GM12878 (cell line): ENCODE results near the gene PSMB5. TPM values are rescaled to one million over a fixed set of nuclear protein-coding genes. Genes with fewer than 3 reads are reported as not detected.

Experiments
- ATAC-seq: fragments of 200-7000 bp; cut with Tn5 transposase; 3 replicates; pipeline ENCODE4 v1.9.1; 2020; ENCODE audit warnings: mild to moderate bottlenecking, moderate library complexity
- BruUV-seq: library from RNA; stranded (reverse); fragments of 400-500 nt; replicated peaks from 2 replicates; lab custom pipeline; 2021; lab: Mats Ljungman, UMichigan
- CTCF ChIA-PET: fragments of 300-600 bp; sonication (Branson Sonifier 250); formaldehyde crosslinking; extraction: SDS; loops from one replicate; lab custom pipeline; 2021; ENCODE audit warnings: inconsistent platforms; lab: Yijun Ruan, JAX
- POLR2A ChIA-PET: fragments of 350-600 bp; formaldehyde crosslinking; extraction: SDS; loops from one replicate; lab custom pipeline; 2021; ENCODE audit warnings: inconsistent platforms; lab: Charles Lee
- RAD21 ChIA-PET: fragments of 300-600 bp; sonication (Branson Sonifier 250); formaldehyde crosslinking; loops from one replicate; lab custom pipeline; 2023; ENCODE audit warnings: antibody characterized with exemption; ENCODE audit not compliant: unreplicated experiment; lab: Charles Lee
- SMC1A ChIA-PET: fragments of 300-600 bp; sonication (Branson Sonifier 250); formaldehyde crosslinking; loops from one replicate; lab custom pipeline; 2023; ENCODE audit not compliant: unreplicated experiment, uncharacterized antibody; lab: Charles Lee
- DNase-seq: peaks from one replicate; pipeline ENCODE4 v3.0.0-alpha.2; 2011; ENCODE audit warnings: low read depth, low spot score
- FAIRE-seq: peaks from 3 replicates; lab custom pipeline; 2011; peaks lifted over from hg19 to GRCh38; lab: Jason Lieb, UNC
- H2AFZ ChIP-seq: 2 replicates; pipeline ENCODE4 v1.6.0; 2011; ENCODE audit warnings: low read depth, low read length, control low read depth; ENCODE audit not compliant: control insufficient read depth
- H3K27ac ChIP-seq: 2 replicates; pipeline ENCODE4 v1.5.1; 2011; ENCODE audit warnings: control low read depth; ENCODE audit not compliant: control insufficient read depth, insufficient read depth
- H3K27me3 ChIP-seq, 2 experiments: replicated peaks in 1 of 2; 2 replicates each; pipeline versions ENCODE4 v1.6.0 to v1.6.1; 2011; ENCODE audit warnings: low read length in 1 of 2; ENCODE audit not compliant: control insufficient read depth in 2 of 2, insufficient read depth in 2 of 2
- H3K36me3 ChIP-seq, 2 experiments: 2 replicates each; pipeline ENCODE4 v1.5.1; 2011; ENCODE audit warnings: low read length in 1 of 2; ENCODE audit not compliant: control insufficient read depth in 2 of 2, insufficient read depth in 2 of 2
- H3K4me1 ChIP-seq: 2 replicates; pipeline ENCODE4 v1.6.1; 2011; ENCODE audit warnings: mild to moderate bottlenecking, low read length, moderate library complexity, mixed read lengths; ENCODE audit not compliant: control insufficient read depth, insufficient read depth
- H3K4me2 ChIP-seq: 2 replicates; pipeline ENCODE4 v1.6.0; 2011; ENCODE audit warnings: control low read depth; ENCODE audit not compliant: control insufficient read depth, insufficient read depth
- H3K4me3 ChIP-seq: fragments of 200-600 bp; sonication (generic); 2 replicates; pipeline ENCODE4 v1.5.1; 2016
- H3K79me2 ChIP-seq: 2 replicates; pipeline ENCODE4 v1.6.0; 2011; ENCODE audit warnings: low read length; ENCODE audit not compliant: control insufficient read depth, insufficient read depth
- H3K9ac ChIP-seq: 2 replicates; pipeline ENCODE4 v1.8.0; 2011; ENCODE audit warnings: low read length, control low read depth, mixed read lengths; ENCODE audit not compliant: control insufficient read depth, insufficient read depth
- H3K9me3 ChIP-seq: replicated peaks from 3 replicates; pipeline ENCODE4 v1.5.1; 2011; ENCODE audit warnings: mild to moderate bottlenecking, low read length; ENCODE audit not compliant: control insufficient read depth, insufficient read depth
- H4K20me1 ChIP-seq: 2 replicates; pipeline ENCODE4 v1.6.0; 2011; ENCODE audit not compliant: control insufficient read depth, insufficient read depth
- ATF2 ChIP-seq: IDR thresholded peaks from 2 replicates; pipeline ENCODE4 v1.6.1; 2012; ENCODE audit warnings: low read length, inconsistent platforms
- CHD4 ChIP-seq: fragments of 200-600 bp; sonication (generic); IDR thresholded peaks from 2 replicates; pipeline ENCODE4 v1.6.1; 2016; ENCODE audit warnings: mild to moderate bottlenecking
- JUNB ChIP-seq: IDR thresholded peaks from 2 replicates; pipeline ENCODE4 v1.6.1; 2016; ENCODE audit warnings: antibody characterized with exemption, mild to moderate bottlenecking
- SMAD5 ChIP-seq: IDR thresholded peaks from 2 replicates; pipeline ENCODE4 v1.6.1; 2016; ENCODE audit warnings: antibody characterized with exemption, low read depth
- ZNF622 ChIP-seq: fragments of 450-650 bp; IDR thresholded peaks from 2 replicates; pipeline ENCODE4 v1.6.1; 2017; ENCODE audit warnings: mild to moderate bottlenecking, inconsistent platforms
- WGBS: methylation state at CpG from one replicate; pipeline ENCODE4 v1.1.6; 2016; ENCODE audit warnings: low lambda C conversion rate; ENCODE audit not compliant: insufficient replicate concordance, insufficient coverage; ENCODE audit errors: missing lambda C conversion rate; 5-methylcytosine and 5-hydroxymethylcytosine counted together
- in situ Hi-C: fragments of 300-500 bp; cut with MboI; formaldehyde crosslinking; loops from 9 replicates; pipeline ENCODE4 v1.14.3; 2018; ENCODE audit warnings: mixed read lengths
- intact Hi-C: fragments of 100-400 bp; cut with micrococcal nuclease; formaldehyde crosslinking; loops from one replicate; pipeline ENCODE4 v1.14.2; 2022; ENCODE audit not compliant: unreplicated experiment
- polyA plus RNA-seq, 11 experiments: library from polyadenylated mRNA; depleted of rRNA in 4 of 11; unstranded in 6 of 11; stranded (reverse) in 5 of 11; fragments of >200 nt; fragmentation: Nextera tagmentation in 4 of 11; fragmentation: Illumina TruSeq in 1 of 11; extraction: Ambion mirVana in 4 of 11; extraction: Trizol in 1 of 11; gene quantifications; 1 replicate in 1 of 11; 2 replicates in 10 of 11; pipeline versions ENCODE4 v1.2.1 to v1.2.3, GENCODE V29; 2011 to 2016; ENCODE audit warnings: inconsistent platforms in 2 of 11, missing spikeins in 2 of 11, low read depth in 1 of 11
- total RNA-seq, 4 experiments: library from RNA; depleted of rRNA in 3 of 4; stranded (reverse); fragments of >200 nt in 3 of 4; fragmentation: Illumina TruSeq in 1 of 4; extraction: Trizol in 1 of 4; gene quantifications; 2 replicates each; pipeline versions ENCODE4 v1.2.1 to v1.2.3, GENCODE V29; 2013 to 2021

Gene PSMB5
- total and polyA plus RNA-seq, 10 of the 15 experiments (the other 5 are each of a cell fraction or from before 2014, with no cell fraction given): 84.5 to 802 (median 144) TPM

GRCh38 chr14:23071921-23072539 is 37.3 kb upstream of the PSMB5 start:
- Histone ChIP-seq H3K9me3 (no peaks in the 10 kb centered on the region), H3K4me2 (no peak overlapping the region), H3K27me3 (no peaks in the 10 kb centered on the region), H3K9ac (no peak overlapping the region), H3K27ac (no peak overlapping the region), H3K4me3 (no peak overlapping the region), H2AFZ (no peak overlapping the region), H3K4me1 (peaks cover 11% of the 10 kb centered on the region; the same call in 1 of the 2 replicates), H3K79me2 (peaks cover 32% of the 10 kb centered on the region), H4K20me1 (0 out of 2 replicates have a peak, but pooled peaks cover 6% of the 10 kb centered on the region), H3K36me3 (peaks cover 16 to 36% of the 10 kb centered on the region in 2 experiments)
- ChIA-PET POLR2A (interaction anchor here (0.8 to 3.7 kb wide), 4 partner anchors 23 to 183 kb away, joined by 3 to 19 read pairs (median 4); partner anchors contain the start of genes ACIN1 and C14orf119), SMC1A (interaction anchor here (0.8 to 3.2 kb wide), 10 partner anchors 9 to 249 kb away, joined by 3 to 13 read pairs (median 4); partner anchors contain the start of genes ACIN1, C14orf119 and PABPN1), RAD21 (interaction anchor here (1.0 to 2.3 kb wide), 10 partner anchors 14 to 142 kb away, joined by 3 to 23 read pairs (median 4); partner anchors contain the start of genes ACIN1, C14orf119 and CDH24), CTCF (interaction anchor here (0.6 to 3.7 kb wide), 24 partner anchors 9 to 231 kb away, joined by 3 to 36 read pairs (median 6); partner anchors contain the start of genes ACIN1, AJUBA, C14orf119 and CDH24)
- 98% methylated on average over 5 of the region's 5 CpGs for WGBS
- no TSS peak for BruUV-seq
- intact Hi-C loops: no loop called here
- FAIRE-seq (no peak), ATAC-seq (no peak), DNase-seq (no peak)
- in situ Hi-C loops: no loop called here
- TF ChIP-seq CHD4 (no peak), ZNF622 (no peak), ATF2 (no peak), JUNB (no peak), SMAD5 (no peak)
